SK-N-MC (cell line): ENCODE results near the gene ADRB2.

Source experiments
- DNase-seq: peaks from one replicate; pipeline ENCODE4 v3.0.0-alpha.2; 2011; ENCODE audit warnings: low read depth, low spot score
- H3K27ac ChIP-seq: fragments of 200-600 bp; sonication (generic); 2 replicates; pipeline ENCODE4 v1.5.1; 2016; ENCODE audit warnings: mixed run types
- H3K36me3 ChIP-seq: fragments of 200-600 bp; sonication (generic); 2 replicates; pipeline ENCODE4 v1.6.1; 2017; ENCODE audit warnings: antibody characterized with exemption, low read length, mixed read lengths; ENCODE audit not compliant: insufficient read depth
- H3K4me3 ChIP-seq: fragments of 200-600 bp; sonication (generic); 2 replicates; pipeline ENCODE4 v1.5.1; 2016
- H3K9ac ChIP-seq: fragments of 200-600 bp; sonication (generic); 2 replicates; pipeline ENCODE4 v1.8.0; 2017; ENCODE audit warnings: mixed run types, mixed read lengths; ENCODE audit not compliant: insufficient read length
- H3K9me3 ChIP-seq: fragments of 200-600 bp; sonication (generic); 2 replicates; pipeline ENCODE4 v1.6.1; 2017; ENCODE audit warnings: low read depth, mild to moderate bottlenecking, antibody characterized with exemption, low read length, moderate library complexity, mixed read lengths
- EZH2 ChIP-seq: fragments of 200-600 bp; sonication (generic); IDR thresholded peaks from one replicate; pipeline ENCODE4 v1.6.1; 2017; ENCODE audit warnings: antibody characterized with exemption
- FOXP2 ChIP-seq: optimal IDR thresholded peaks from 2 replicates; pipeline ENCODE3; 2011; ENCODE audit warnings: mild to moderate bottlenecking, moderate library complexity; ENCODE audit not compliant: insufficient read depth; ENCODE audit errors: extremely low read length, control extremely low read depth
- POLR2AphosphoS5 ChIP-seq: IDR thresholded peaks from 2 replicates; pipeline ENCODE4 v1.6.1; 2012; ENCODE audit warnings: mild to moderate bottlenecking, low read depth, low read length, borderline replicate concordance

Gene ADRB2

GRCh38 chr5:148808864-148809642 lies 17.4 kb upstream of the ADRB2 start:
- H3K36me3 ChIP-seq: no peaks in the 10 kb centered on the region
- TF ChIP-seq POLR2AphosphoS5 (no peak; the same call in 1 of the 2 replicates), EZH2 (no peak), FOXP2 (no peak)
- H3K9me3 ChIP-seq: no peaks in the 10 kb centered on the region
- H3K4me3 ChIP-seq: peak overlapping the region; percentile 30; the same call in 1 of the 2 replicates
- H3K27ac ChIP-seq: no peak overlapping the region
- H3K9ac ChIP-seq: no peak overlapping the region
- no peak for DNase-seq

DNA sequence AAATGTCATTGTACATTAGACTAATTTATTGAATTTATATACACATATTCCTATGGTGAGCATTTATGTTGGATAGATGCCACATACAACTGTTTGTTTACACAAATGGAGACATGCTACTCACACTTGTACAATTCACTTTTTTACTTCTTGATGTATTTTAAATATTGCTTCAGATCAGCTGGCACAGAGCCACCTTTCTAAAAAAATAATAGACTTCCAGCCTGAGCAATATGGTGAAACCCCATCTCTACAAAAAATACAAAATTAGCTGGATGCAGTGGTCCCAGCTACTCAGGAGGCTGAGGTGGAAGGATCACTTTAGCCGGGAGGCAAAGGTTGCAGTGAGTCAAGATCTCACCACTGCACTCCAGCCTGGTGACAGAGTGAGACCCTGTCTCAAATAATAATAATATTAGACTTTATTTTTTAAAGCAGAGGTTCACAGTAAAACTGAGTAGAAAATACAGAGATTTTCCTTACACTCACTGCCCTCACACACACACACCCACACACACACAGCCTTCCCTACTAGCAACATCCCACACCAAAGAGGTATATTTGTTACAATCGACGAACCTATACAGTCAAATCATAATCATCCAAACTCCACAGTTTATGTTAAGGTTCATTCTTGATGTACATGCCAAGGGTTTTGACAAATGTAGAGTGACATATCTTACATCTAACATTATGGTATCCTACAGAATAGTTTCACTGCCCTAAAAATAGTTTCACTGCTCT lies 16.5 kb upstream of the ADRB2 start:
- Histone ChIP-seq H3K27ac (no peak overlapping the region), H3K4me3 (peak overlapping the region; percentile 30; the same call in 1 of the 2 replicates), H3K9me3 (no peaks in the 10 kb centered on the region), H3K36me3 (no peaks in the 10 kb centered on the region), H3K9ac (no peak overlapping the region)
- TF ChIP-seq FOXP2: no peak
- TF ChIP-seq EZH2: no peak
- no peak for TF ChIP-seq POLR2AphosphoS5
- DNase-seq: no peak

DNA sequence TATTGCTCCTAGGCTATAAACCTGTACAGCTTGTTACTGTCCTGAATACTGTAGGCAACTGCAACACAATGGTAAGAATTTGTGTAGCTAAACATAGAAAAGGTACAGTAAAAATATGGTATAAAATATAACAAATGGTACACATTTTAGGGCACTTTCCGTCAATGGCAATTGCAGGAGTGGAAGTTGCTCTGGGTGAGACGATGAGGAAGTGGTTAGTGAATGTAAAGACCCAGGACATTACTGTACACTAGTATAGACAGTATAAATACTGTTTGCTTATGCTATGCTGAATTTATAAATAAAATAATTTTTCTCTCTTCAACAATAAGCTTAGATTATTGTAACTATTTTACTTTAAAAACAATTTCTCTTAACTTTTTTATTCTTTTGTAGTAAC lies 15.6 kb upstream of the ADRB2 start:
- no peaks in the 10 kb centered on the region for H3K9me3 ChIP-seq
- no peaks in the 10 kb centered on the region for H3K36me3 ChIP-seq
- no peak overlapping the region for H3K27ac ChIP-seq
- H3K9ac ChIP-seq: no peak overlapping the region
- DNase-seq: no peak
- no peak for TF ChIP-seq EZH2
- no peak for TF ChIP-seq POLR2AphosphoS5
- no peak for TF ChIP-seq FOXP2
- no peak overlapping the region for H3K4me3 ChIP-seq

DNA sequence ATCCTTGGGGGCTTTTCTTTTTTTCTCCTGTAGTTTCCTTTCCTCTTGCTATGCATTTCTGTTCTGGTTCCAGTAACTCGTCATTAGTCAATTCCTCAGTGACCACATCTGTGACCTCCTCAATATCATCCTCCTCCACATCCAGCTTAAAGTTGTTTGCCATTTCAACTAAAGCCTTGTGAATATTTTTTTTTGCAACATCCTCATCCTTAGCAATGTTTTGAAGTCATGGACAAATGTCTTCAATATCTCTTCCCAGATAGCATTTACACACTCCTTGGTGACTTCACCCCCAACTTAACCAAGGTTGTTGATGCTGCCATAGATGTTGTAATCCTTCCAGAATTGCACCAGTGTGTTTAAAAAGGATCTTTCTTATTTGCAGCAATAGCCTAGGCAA lies 14.7 kb upstream of the ADRB2 start:
- Histone ChIP-seq H3K4me3 (no peak overlapping the region), H3K9ac (no peak overlapping the region), H3K36me3 (no peaks in the 10 kb centered on the region), H3K9me3 (no peaks in the 10 kb centered on the region), H3K27ac (no peak overlapping the region)
- TF ChIP-seq FOXP2 (no peak), EZH2 (no peak), POLR2AphosphoS5 (no peak)
- DNase-seq: no peak

- Histone ChIP-seq H3K9me3 (no peaks in the 10 kb centered on the region), H3K4me3 (no peak overlapping the region), H3K36me3 (no peaks in the 10 kb centered on the region), H3K27ac (no peak overlapping the region), H3K9ac (no peak overlapping the region)
- DNase-seq: no peak
- no peak for TF ChIP-seq FOXP2
- no peak for TF ChIP-seq EZH2
- TF ChIP-seq POLR2AphosphoS5: no peak
These were observed 11.3 kb upstream of the ADRB2 start for GRCh38 chr5:148815086-148815485.

DNA sequence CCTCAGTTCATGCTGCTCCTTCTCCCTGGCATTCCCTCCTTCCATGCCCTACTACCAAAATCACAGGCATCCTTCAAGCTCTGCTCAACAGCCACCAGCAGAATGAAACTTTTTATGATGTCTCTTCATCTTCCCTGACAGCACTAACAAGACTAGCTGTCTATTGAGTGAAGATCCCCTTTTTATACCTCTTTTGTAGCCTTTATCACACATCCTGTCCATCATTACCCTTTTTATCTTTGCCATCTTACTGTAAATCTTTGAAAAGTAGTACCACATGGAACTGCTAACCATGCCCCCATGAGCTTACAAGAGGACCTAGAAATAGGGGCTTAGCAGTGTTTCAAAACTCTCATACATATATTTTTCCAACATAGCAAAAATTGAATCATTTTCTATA lies 10.8 kb upstream of the ADRB2 start:
- no peaks in the 10 kb centered on the region for H3K36me3 ChIP-seq
- H3K9ac ChIP-seq: no peak overlapping the region
- H3K4me3 ChIP-seq: no peak overlapping the region
- no peaks in the 10 kb centered on the region for H3K9me3 ChIP-seq
- no peak for TF ChIP-seq POLR2AphosphoS5
- TF ChIP-seq EZH2: no peak
- TF ChIP-seq FOXP2: no peak
- no peak overlapping the region for H3K27ac ChIP-seq
- DNase-seq: no peak

DNA sequence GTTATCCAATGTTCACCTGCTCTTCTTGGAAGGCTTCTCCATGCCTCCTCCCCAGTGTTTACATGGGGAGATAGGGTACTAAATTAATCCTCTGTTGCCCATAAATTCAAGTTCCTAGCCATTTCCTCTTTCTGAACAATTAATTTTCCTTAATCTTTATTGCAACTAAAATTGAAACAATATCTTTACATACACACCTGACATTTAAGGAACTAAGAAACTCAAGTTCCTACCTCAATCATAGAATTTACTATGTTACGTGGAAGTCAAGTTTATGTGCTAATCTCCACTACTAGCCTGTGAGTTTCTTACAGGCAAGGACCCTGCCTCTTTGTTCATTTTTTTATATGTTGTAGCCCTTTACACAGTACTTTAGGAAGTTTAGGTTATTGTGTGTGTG lies 10.1 kb upstream of the ADRB2 start:
- Histone ChIP-seq H3K36me3 (no peaks in the 10 kb centered on the region), H3K4me3 (no peak overlapping the region), H3K9ac (no peak overlapping the region), H3K27ac (no peak overlapping the region), H3K9me3 (no peaks in the 10 kb centered on the region)
- no peak for DNase-seq
- TF ChIP-seq EZH2 (no peak), POLR2AphosphoS5 (no peak), FOXP2 (no peak)

- no peaks in the 10 kb centered on the region for H3K36me3 ChIP-seq
- DNase-seq: no peak
- no peaks in the 10 kb centered on the region for H3K9me3 ChIP-seq
- no peak overlapping the region for H3K4me3 ChIP-seq
- TF ChIP-seq EZH2 (no peak), FOXP2 (no peak), POLR2AphosphoS5 (no peak)
- no peak overlapping the region for H3K27ac ChIP-seq
- H3K9ac ChIP-seq: no peak overlapping the region
These were observed 9.6 kb upstream of the ADRB2 start for GRCh38 chr5:148816782-148817181.

- Histone ChIP-seq H3K36me3 (no peaks in the 10 kb centered on the region), H3K9ac (no peak overlapping the region), H3K9me3 (no peaks in the 10 kb centered on the region), H3K4me3 (no peak overlapping the region), H3K27ac (no peak overlapping the region)
- no peak for TF ChIP-seq FOXP2
- no peak for DNase-seq
These were observed 8.8 kb upstream of the ADRB2 start for GRCh38 chr5:148817606-148818005.
